Stimulated activated CD4-positive, alpha-beta T cell treated with anti-CD3 and anti-CD28 coated beads, Interleukin-1b, Interleukin-23, amount 100 ng/mL, for 4 hours (primary cell): ENCODE measurements around the gene CD300LG.
"Not testable (repeated sequence)": the region's sequence is repeated elsewhere in the genome, so short reads cannot be mapped to it uniquely, and the experiment has no call there.

Experiments used
- DNase-seq, 2 donors: peaks; one replicate each; pipeline ENCODE4 v3.0.0-alpha.2; 2020; ENCODE audit warnings: low read depth in 2 of 2

Gene CD300LG

GRCh38 chr17:43879723-43880419 is 32.9 kb downstream of the CD300LG start:
- DNase-seq: no peak

GRCh38 chr17:43880420-43880991 is 33.5 kb downstream of the CD300LG start:
- DNase-seq: peak; percentile 15 to 32

- no peak for DNase-seq
Observed at GRCh38 chr17:43881181-43881580, 34.2 kb downstream of the CD300LG start.

- no peak for DNase-seq
Observed at GRCh38 chr17:43881758-43882505, 35.0 kb downstream of the CD300LG start.

GRCh38 chr17:43882761-43883415 is 35.9 kb downstream of the CD300LG start:
- no peak for DNase-seq

- no peak for DNase-seq
Observed at GRCh38 chr17:43888548-43888947, 41.6 kb downstream of the CD300LG start.

GRCh38 chr17:43890240-43890639 is 43.3 kb downstream of the CD300LG start:
- no peak for DNase-seq

- no peak for DNase-seq
Observed at GRCh38 chr17:43891851-43892646, 45.1 kb downstream of the CD300LG start.

- DNase-seq: no peak
Observed at GRCh38 chr17:43892647-43892952, 45.6 kb downstream of the CD300LG start.

GRCh38 chr17:43894494-43894893 is 47.5 kb downstream of the CD300LG start:
- DNase-seq: not testable (repeated sequence)

GRCh38 chr17:43897831-43898230 is 50.9 kb downstream of the CD300LG start:
- DNase-seq: no peak

GRCh38 chr17:43898446-43898845 is 51.5 kb downstream of the CD300LG start:
- DNase-seq: no peak

GRCh38 chr17:43900183-43900857 is 53.3 kb downstream of the CD300LG start:
- DNase-seq: peak; percentile 67 to 80

- no peak for DNase-seq
Observed at GRCh38 chr17:43900858-43901754, 54.1 kb downstream of the CD300LG start.

- DNase-seq: no peak
Observed at GRCh38 chr17:43901861-43902589, 55.0 kb downstream of the CD300LG start.

GRCh38 chr17:43905400-43905984 is 58.5 kb downstream of the CD300LG start:
- no peak for DNase-seq

- DNase-seq: no peak
Observed at GRCh38 chr17:43905985-43906852, 59.2 kb downstream of the CD300LG start.

GRCh38 chr17:43906951-43907424 is 60.0 kb downstream of the CD300LG start:
- no peak for DNase-seq
